GM19468 (cell line): Measurements from ENCODE around the gene TUBA8.
"Not testable (repeated sequence)": the region's sequence is repeated elsewhere in the genome, so short reads cannot be mapped to it uniquely, and the experiment has no call there.

Experiments used
- ATAC-seq: cut with Tn5 transposase; IDR thresholded peaks from one replicate; pipeline ENCODE4 v1.9.1; 2021; ENCODE audit warnings: mild to moderate bottlenecking, moderate library complexity, moderate number of reproducible peaks; ENCODE audit not compliant: unreplicated experiment; ENCODE audit errors: extremely low read depth

Gene TUBA8

GRCh38 chr22:18163843-18164242, 53.2 kb downstream of the TUBA8 start:
- ATAC-seq, result not testable (repeated sequence)

DNA sequence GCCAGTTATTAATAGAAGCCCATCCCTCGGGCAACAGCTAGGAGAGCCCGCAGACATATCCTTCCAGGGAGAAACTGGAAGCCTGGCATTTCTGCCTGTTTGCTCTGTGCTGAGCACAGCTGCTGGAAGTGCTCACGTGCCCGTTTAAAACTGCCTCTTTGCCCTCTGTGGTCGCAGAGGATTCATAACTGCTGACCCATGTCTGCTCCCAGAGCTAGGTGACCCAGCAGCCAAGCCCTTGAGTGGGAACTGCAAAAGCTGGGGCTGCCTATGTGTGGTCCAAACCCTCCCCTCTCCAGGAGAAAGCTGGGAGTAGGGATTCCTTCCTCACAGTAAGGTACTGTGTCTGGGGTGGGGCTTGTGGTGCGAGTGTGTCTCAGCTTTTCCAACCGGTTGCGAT, 54.0 kb downstream of the TUBA8 start:
- ATAC-seq, result not testable (repeated sequence)

DNA sequence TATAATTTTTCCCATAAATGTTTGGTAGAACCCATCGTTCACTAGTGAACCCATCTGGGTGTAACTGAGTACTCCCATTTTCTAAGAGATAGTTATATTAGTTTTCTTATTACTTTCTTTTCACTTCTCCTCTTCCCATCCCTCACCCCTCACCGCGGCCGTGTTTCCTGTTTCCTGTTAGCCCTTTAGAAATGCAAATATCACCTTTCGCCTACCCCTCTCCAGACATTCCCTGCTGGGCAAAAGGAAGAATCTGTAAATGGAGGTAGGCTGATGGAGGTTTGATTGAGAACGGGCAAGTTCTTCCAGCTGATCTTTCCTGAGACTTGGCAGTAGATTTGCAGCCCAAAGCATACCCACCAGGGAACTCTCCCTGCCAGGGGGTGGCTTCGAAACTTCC, 54.7 kb downstream of the TUBA8 start:
- not testable (repeated sequence) for ATAC-seq

DNA sequence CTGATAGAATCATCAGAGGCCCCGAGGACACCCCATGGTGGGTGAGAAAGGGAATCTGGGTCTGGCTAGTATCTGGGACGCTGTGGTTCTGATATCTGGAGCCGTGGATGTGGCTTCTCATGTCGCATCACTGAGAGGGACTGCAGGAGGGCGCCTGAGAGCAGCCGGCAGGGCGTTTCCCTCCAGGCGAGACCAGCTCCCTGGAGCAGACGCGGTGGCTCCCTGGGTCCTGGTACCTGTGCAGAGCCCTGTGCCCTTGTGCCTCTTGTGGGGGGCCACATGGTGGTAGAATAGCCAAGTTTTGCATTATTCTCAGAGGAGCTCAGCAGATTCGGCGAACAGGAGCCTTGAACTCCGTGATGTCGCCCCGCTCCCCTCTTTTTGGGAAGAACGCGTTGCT, 59.7 kb downstream of the TUBA8 start:
- not testable (repeated sequence) for ATAC-seq

GRCh38 chr22:18172203-18172602, 61.6 kb downstream of the TUBA8 start:
- not testable (repeated sequence) for ATAC-seq

GRCh38 chr22:18172776-18173175, 62.2 kb downstream of the TUBA8 start:
- ATAC-seq, result not testable (repeated sequence)

GRCh38 chr22:18173441-18173840, 62.8 kb downstream of the TUBA8 start:
- ATAC-seq, result not testable (repeated sequence)
